GM23338 (cell line): ENCODE data around the gene TMEM185B. TPM values are rescaled to one million over a fixed set of nuclear protein-coding genes. Genes with fewer than 3 reads are reported as not detected.

Experiments
- ATAC-seq: fragments of 200-7000 bp; cut with Tn5 transposase; 3 replicates; pipeline ENCODE4 v1.9.1; 2020
- DNase-seq: peaks from one replicate; pipeline ENCODE4 v3.0.0-alpha.2; 2015; ENCODE audit warnings: low spot score
- H2AFZ ChIP-seq: fragments of 200-600 bp; sonication (generic); 2 replicates; pipeline ENCODE4 v1.8.0; 2016; ENCODE audit warnings: antibody characterized with exemption, mild to moderate bottlenecking, moderate library complexity
- H3F3A ChIP-seq: fragments of 200-600 bp; sonication (generic); replicated peaks from 2 replicates; pipeline ENCODE4 v1.8.0; 2017; ENCODE audit warnings: antibody characterized with exemption, mixed run types, low read depth
- H3K27ac ChIP-seq: fragments of 200-600 bp; sonication (generic); 2 replicates; pipeline ENCODE4 v1.6.1; 2016; ENCODE audit warnings: low read depth
- H3K27me3 ChIP-seq: fragments of 200-600 bp; sonication (generic); 2 replicates; pipeline ENCODE4 v1.8.0; 2016; ENCODE audit warnings: mild to moderate bottlenecking, mixed run types, moderate library complexity; ENCODE audit not compliant: insufficient read depth
- H3K36me3 ChIP-seq: fragments of 200-600 bp; sonication (generic); 2 replicates; pipeline ENCODE4 v1.8.0; 2016; ENCODE audit warnings: mild to moderate bottlenecking; ENCODE audit not compliant: insufficient read depth
- H3K4me1 ChIP-seq: fragments of 200-600 bp; sonication (generic); 2 replicates; pipeline ENCODE4 v1.8.0; 2016; ENCODE audit warnings: mild to moderate bottlenecking, moderate library complexity; ENCODE audit not compliant: insufficient read depth
- H3K4me2 ChIP-seq: fragments of 200-600 bp; sonication (generic); 2 replicates; pipeline ENCODE4 v1.7.1; 2017; ENCODE audit warnings: mixed run types
- H3K4me3 ChIP-seq: fragments of 200-600 bp; sonication (generic); 2 replicates; pipeline ENCODE4 v1.6.1; 2016; ENCODE audit warnings: mixed run types
- H3K79me2 ChIP-seq: fragments of 200-600 bp; sonication (generic); replicated peaks from 2 replicates; pipeline ENCODE4 v1.8.0; 2017; ENCODE audit warnings: mild to moderate bottlenecking; ENCODE audit not compliant: insufficient read depth
- H3K9me2 ChIP-seq: fragments of 200-600 bp; sonication (generic); 2 replicates; pipeline ENCODE4 v1.8.0; 2017; ENCODE audit not compliant: insufficient read depth
- H4K20me1 ChIP-seq: fragments of 200-600 bp; sonication (generic); replicated peaks from 2 replicates; pipeline ENCODE4 v1.8.0; 2017; ENCODE audit warnings: mild to moderate bottlenecking; ENCODE audit not compliant: insufficient read depth
- H3K27ac Mint-ChIP-seq: 2 replicates; pipeline ENCODE4 v1.8.0; 2020; ENCODE audit warnings: inconsistent platforms, mild to moderate bottlenecking, moderate library complexity, mixed read lengths
- H3K27me3 Mint-ChIP-seq: 3 replicates; pipeline ENCODE4 v1.8.0; 2022; ENCODE audit warnings: low read depth, mild to moderate bottlenecking, moderate library complexity, mixed read lengths, inconsistent platforms; ENCODE audit not compliant: insufficient read depth, poor library complexity
- H3K36me3 Mint-ChIP-seq: 3 replicates; pipeline ENCODE4 v1.8.0; 2021; ENCODE audit warnings: low read depth, mild to moderate bottlenecking, inconsistent platforms, moderate library complexity, mixed read lengths
- H3K4me1 Mint-ChIP-seq: 3 replicates; pipeline ENCODE4 v1.8.0; 2020; ENCODE audit warnings: mild to moderate bottlenecking, inconsistent platforms, mixed read lengths
- H3K4me3 Mint-ChIP-seq: 3 replicates; pipeline ENCODE4 v1.8.0; 2021; ENCODE audit warnings: moderate library complexity, mild to moderate bottlenecking, inconsistent platforms, mixed read lengths
- H3K9me3 Mint-ChIP-seq: 3 replicates; pipeline ENCODE4 v1.8.0; 2020; ENCODE audit warnings: moderate library complexity, mild to moderate bottlenecking, inconsistent platforms, mixed read lengths
- CREB1 ChIP-seq: fragments of 250-450 bp; sonication (Bioruptor Pico); IDR thresholded peaks from 2 replicates; pipeline ENCODE4 v1.5.0; 2020; ENCODE audit warnings: low read depth, mild to moderate bottlenecking, moderate library complexity
- ETS1 ChIP-seq: IDR thresholded peaks from 2 replicates; pipeline ENCODE4 v1.6.1; 2016; ENCODE audit warnings: antibody characterized with exemption
- EZH2 ChIP-seq: fragments of 200-600 bp; sonication (generic); IDR thresholded peaks from one replicate; pipeline ENCODE4 v1.8.0; 2017; ENCODE audit warnings: antibody characterized with exemption, mild to moderate bottlenecking, low read depth; ENCODE audit not compliant: unreplicated experiment
- NANOG ChIP-seq: IDR thresholded peaks from 2 replicates; pipeline ENCODE4 v1.6.1; 2016; ENCODE audit warnings: antibody characterized with exemption, borderline replicate concordance
- POLR2AphosphoS5 ChIP-seq: IDR thresholded peaks from 2 replicates; pipeline ENCODE4 v1.6.1; 2016; ENCODE audit warnings: antibody characterized with exemption, low read depth
- STAT1 ChIP-seq: IDR thresholded peaks from one replicate; pipeline ENCODE4 v1.6.1; 2016; ENCODE audit warnings: antibody characterized with exemption; ENCODE audit not compliant: unreplicated experiment
- ZNF114 ChIP-seq: fragments of 250-450 bp; sonication (Bioruptor Pico); IDR thresholded peaks from 2 replicates; pipeline ENCODE4 v1.5.0; 2020; ENCODE audit warnings: mild to moderate bottlenecking, moderate library complexity
- ZNF331 ChIP-seq: fragments of 250-450 bp; sonication (Bioruptor Pico); IDR thresholded peaks from 2 replicates; pipeline ENCODE4 v1.5.0; 2020; ENCODE audit warnings: low read depth, mild to moderate bottlenecking, moderate library complexity
- polyA plus RNA-seq: library from polyadenylated mRNA; unstranded; fragments of >200 nt; fragmentation: Nextera tagmentation; extraction: Ambion mirVana; gene quantifications from 2 replicates; pipeline ENCODE4 v1.2.1, GENCODE V29; 2016
- total RNA-seq: library from RNA; depleted of rRNA; stranded (reverse); fragments of >200 nt; shearing (Covaris generic); gene quantifications from 2 replicates; pipeline ENCODE4 v1.2.3, GENCODE V29; 2014
- TF ChIP-seq, protein P1 (sequence below), 2 experiments: fragments of 200-600 bp in 1 of 2; sonication (generic) in 1 of 2; conservative IDR thresholded peaks; 2 replicates each; pipeline versions ENCODE4 v1.5.1 to v1.6.1; 2016 to 2017; ENCODE audit warnings: antibody characterized with exemption in 2 of 2, low read depth in 2 of 2, mild to moderate bottlenecking in 2 of 2, moderate library complexity in 1 of 2
- TF ChIP-seq, protein P2 (sequence below): fragments of 250-450 bp; sonication (Bioruptor Pico); IDR thresholded peaks from 2 replicates; pipeline ENCODE4 v1.5.0; 2020; ENCODE audit warnings: mild to moderate bottlenecking, moderate library complexity

TMEM185B gene
- total and polyA plus RNA-seq, 2 experiments from 2014 or later = 3.9 to 24.4 TPM

GRCh38 chr2:120261387-120262006, 38.3 kb upstream of the TMEM185B start:
- no peak overlapping the region for H2AFZ ChIP-seq
- H3K4me2 ChIP-seq = no peak overlapping the region
- H4K20me1 ChIP-seq = no peaks in the 10 kb centered on the region
- peaks cover 6% of the 10 kb centered on the region; the same call in 1 of the 2 replicates for H3K9me2 ChIP-seq
- no peak overlapping the region for H3K4me3 Mint-ChIP-seq
- peaks cover under 1% of the 10 kb centered on the region; the same call in 2 of the 3 replicates for H3K4me1 Mint-ChIP-seq
- H3K27ac Mint-ChIP-seq = no peak overlapping the region
- H3K4me1 ChIP-seq = no peaks in the 10 kb centered on the region
- ATAC-seq (no peak), DNase-seq (no peak)
- TF ChIP-seq ZNF114 (CRISPR knock-in tag) (no peak), EZH2 (no peak), ETS1 (no peak), POLR2AphosphoS5 (no peak), CREB1 (no peak), NANOG (no peak), STAT1 (no peak), ZNF331 (CRISPR knock-in tag) (no peak)
- TF ChIP-seq, protein P1, sequence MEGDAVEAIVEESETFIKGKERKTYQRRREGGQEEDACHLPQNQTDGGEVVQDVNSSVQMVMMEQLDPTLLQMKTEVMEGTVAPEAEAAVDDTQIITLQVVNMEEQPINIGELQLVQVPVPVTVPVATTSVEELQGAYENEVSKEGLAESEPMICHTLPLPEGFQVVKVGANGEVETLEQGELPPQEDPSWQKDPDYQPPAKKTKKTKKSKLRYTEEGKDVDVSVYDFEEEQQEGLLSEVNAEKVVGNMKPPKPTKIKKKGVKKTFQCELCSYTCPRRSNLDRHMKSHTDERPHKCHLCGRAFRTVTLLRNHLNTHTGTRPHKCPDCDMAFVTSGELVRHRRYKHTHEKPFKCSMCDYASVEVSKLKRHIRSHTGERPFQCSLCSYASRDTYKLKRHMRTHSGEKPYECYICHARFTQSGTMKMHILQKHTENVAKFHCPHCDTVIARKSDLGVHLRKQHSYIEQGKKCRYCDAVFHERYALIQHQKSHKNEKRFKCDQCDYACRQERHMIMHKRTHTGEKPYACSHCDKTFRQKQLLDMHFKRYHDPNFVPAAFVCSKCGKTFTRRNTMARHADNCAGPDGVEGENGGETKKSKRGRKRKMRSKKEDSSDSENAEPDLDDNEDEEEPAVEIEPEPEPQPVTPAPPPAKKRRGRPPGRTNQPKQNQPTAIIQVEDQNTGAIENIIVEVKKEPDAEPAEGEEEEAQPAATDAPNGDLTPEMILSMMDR (conservative IDR thresholded peaks at IDR 0.05; ENCODE audit: low read depth in 2 of 2) = no peak
- TF ChIP-seq, protein P2, sequence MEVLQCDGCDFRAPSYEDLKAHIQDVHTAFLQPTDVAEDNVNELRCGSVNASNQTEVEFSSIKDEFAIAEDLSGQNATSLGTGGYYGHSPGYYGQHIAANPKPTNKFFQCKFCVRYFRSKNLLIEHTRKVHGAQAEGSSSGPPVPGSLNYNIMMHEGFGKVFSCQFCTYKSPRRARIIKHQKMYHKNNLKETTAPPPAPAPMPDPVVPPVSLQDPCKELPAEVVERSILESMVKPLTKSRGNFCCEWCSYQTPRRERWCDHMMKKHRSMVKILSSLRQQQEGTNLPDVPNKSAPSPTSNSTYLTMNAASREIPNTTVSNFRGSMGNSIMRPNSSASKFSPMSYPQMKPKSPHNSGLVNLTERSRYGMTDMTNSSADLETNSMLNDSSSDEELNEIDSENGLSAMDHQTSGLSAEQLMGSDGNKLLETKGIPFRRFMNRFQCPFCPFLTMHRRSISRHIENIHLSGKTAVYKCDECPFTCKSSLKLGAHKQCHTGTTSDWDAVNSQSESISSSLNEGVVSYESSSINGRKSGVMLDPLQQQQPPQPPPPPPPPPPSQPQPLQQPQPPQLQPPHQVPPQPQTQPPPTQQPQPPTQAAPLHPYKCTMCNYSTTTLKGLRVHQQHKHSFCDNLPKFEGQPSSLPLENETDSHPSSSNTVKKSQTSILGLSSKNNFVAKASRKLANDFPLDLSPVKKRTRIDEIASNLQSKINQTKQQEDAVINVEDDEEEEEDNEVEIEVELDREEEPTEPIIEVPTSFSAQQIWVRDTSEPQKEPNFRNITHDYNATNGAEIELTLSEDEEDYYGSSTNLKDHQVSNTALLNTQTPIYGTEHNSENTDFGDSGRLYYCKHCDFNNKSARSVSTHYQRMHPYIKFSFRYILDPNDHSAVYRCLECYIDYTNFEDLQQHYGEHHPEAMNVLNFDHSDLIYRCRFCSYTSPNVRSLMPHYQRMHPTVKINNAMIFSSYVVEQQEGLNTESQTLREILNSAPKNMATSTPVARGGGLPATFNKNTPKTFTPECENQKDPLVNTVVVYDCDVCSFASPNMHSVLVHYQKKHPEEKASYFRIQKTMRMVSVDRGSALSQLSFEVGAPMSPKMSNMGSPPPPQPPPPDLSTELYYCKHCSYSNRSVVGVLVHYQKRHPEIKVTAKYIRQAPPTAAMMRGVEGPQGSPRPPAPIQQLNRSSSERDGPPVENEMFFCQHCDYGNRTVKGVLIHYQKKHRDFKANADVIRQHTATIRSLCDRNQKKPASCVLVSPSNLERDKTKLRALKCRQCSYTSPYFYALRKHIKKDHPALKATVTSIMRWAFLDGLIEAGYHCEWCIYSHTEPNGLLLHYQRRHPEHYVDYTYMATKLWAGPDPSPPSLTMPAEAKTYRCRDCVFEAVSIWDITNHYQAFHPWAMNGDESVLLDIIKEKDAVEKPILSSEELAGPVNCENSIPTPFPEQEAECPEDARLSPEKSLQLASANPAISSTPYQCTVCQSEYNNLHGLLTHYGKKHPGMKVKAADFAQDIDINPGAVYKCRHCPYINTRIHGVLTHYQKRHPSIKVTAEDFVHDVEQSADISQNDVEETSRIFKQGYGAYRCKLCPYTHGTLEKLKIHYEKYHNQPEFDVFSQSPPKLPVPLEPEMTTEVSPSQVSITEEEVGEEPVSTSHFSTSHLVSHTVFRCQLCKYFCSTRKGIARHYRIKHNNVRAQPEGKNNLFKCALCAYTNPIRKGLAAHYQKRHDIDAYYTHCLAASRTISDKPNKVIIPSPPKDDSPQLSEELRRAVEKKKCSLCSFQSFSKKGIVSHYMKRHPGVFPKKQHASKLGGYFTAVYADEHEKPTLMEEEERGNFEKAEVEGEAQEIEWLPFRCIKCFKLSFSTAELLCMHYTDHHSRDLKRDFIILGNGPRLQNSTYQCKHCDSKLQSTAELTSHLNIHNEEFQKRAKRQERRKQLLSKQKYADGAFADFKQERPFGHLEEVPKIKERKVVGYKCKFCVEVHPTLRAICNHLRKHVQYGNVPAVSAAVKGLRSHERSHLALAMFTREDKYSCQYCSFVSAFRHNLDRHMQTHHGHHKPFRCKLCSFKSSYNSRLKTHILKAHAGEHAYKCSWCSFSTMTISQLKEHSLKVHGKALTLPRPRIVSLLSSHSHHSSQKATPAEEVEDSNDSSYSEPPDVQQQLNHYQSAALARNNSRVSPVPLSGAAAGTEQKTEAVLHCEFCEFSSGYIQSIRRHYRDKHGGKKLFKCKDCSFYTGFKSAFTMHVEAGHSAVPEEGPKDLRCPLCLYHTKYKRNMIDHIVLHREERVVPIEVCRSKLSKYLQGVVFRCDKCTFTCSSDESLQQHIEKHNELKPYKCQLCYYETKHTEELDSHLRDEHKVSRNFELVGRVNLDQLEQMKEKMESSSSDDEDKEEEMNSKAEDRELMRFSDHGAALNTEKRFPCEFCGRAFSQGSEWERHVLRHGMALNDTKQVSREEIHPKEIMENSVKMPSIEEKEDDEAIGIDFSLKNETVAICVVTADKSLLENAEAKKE (CRISPR knock-in tag) = no peak
- H3F3A ChIP-seq = no peaks in the 10 kb centered on the region
- no peaks in the 10 kb centered on the region for H3K27me3 ChIP-seq
- peaks cover 7% of the 10 kb centered on the region; the same call in 2 of the 3 replicates for H3K9me3 Mint-ChIP-seq
- no peak overlapping the region for H3K4me3 ChIP-seq
- H3K36me3 Mint-ChIP-seq = peaks cover 11% of the 10 kb centered on the region
- H3K27ac ChIP-seq = no peak overlapping the region
- H3K36me3 ChIP-seq = no peaks in the 10 kb centered on the region
- H3K79me2 ChIP-seq = 0 out of 2 replicates have a peak, but pooled peaks cover 3% of the 10 kb centered on the region
- peaks cover 8% of the 10 kb centered on the region for H3K27me3 Mint-ChIP-seq
